Activated CD4-positive, alpha-beta T cell treated with anti-CD3 and anti-CD28 coated beads for 4 hours (primary cell): ENCODE measurements around the gene GPSM1.

ENCODE experiments used
- DNase-seq, 2 donors: peaks; one replicate each; pipeline ENCODE4 v3.0.0-alpha.2; 2020

GPSM1 gene

DNA sequence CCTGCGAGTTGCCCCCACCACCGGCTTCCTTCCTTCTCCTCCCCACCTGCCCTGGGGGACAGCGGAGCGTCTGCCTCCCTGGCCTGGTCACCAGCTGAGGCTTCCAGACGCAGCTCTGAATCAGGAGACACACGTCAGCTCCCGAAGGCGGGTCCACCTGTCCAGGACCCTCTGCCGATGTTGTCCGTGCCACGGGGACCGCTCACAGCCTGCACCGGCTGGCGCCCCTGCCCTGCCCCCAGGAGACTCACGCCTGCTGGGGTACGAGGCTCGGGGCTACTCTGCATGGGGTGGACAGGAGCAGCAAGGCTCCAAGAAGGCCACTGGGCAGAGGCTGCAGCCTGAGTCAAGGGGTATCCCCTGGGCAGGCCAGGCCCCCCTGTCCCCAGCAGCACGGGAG, 21.5 kb upstream of the GPSM1 start:
- DNase-seq = no peak

DNA sequence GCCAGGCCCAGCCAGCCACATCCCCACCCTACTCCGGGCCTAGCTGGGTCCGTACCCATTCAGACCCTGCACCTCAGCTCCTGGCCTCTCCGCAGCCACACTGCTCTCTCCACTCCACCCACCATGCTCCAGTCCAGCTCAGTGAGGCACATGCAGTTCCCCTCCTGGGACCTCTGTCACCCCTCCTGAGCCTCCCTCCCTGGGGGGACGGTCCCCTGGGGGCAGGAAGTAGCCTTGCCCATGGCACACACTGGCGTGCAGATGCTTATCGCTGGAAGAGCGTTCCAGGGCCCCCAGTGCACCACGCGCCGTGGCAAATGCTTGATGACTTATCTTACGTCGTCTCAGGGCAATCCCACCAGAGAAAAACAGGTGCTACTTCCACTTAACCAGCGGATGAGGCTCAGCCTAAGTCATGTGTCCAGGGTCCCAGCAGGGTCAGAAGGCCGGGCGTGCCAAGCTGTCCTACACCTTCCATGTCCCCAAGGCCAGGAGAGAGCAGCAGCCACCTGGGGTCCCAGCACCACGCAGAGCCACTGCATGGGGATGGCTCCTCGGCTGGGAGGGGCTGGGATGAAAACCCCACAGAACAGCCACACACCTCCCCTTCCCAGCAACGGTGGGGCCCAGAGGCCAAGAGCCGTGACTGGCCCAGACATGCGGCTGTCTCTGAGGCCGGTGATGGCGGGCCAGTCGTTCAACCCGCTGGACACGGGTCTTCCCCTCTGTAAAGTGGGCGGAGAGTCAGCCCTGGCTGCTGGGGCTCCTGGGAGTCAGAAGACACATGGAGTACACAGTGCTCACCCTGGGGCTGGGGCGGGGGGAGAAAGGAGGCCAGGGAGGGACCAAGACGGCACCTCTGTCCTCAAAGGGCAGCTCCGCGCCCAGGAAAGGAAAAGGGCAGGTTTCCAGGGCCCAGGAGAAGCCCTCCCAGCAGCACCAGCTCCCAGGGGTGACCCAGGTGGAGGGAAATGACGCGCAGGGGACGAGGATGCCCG, 20.8 kb upstream of the GPSM1 start:
- no peak for DNase-seq

DNA sequence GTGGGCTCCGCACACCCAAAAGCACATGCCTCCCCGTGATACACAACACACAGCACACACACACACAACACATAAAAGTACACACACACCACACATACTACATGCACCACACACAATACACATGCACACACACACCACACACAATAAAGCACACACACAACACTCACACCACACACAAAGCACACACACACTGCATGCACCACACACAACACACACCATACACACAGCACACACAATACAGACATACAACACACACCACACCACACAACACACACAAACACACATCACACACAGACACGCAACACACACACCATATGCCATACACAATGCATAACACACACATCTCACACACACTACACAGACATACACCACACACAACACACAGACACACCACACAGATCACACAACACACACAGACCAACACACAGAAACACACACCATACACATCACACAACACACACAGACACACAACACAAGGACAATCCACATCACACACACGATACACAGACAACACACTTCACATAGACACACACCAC, 20.1 kb upstream of the GPSM1 start:
- no peak for DNase-seq

DNA sequence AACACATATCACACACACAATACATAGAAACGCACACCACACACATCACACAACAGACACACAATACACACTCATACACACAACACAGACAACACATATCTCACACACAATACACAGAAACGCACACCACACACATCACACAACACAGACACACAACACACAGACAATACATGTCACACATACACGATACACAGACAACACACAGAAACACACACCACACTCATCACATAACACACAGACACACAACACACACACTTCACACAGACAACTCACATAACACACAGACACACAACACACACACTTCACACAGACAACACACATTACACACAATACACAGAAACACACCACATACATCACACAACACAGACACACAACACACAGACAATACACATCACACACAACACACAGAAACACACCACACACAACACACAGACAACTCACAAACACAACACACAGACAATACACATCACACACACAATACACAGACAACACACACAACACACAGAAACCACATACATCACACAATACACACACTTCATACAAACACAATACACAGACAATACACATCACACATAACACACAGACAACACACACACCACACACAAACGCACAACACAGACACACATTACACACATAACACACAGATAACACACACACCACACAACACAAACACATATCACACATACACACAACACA, 19.2 kb upstream of the GPSM1 start:
- DNase-seq = no peak

GRCh38 chr9:136308702-136309053, 18.7 kb upstream of the GPSM1 start:
- no peak for DNase-seq

- no peak for DNase-seq
Measured at GRCh38 chr9:136309101-136309801, 18.1 kb upstream of the GPSM1 start.

- DNase-seq = no peak
Measured at GRCh38 chr9:136309806-136310220, 17.5 kb upstream of the GPSM1 start.

DNA sequence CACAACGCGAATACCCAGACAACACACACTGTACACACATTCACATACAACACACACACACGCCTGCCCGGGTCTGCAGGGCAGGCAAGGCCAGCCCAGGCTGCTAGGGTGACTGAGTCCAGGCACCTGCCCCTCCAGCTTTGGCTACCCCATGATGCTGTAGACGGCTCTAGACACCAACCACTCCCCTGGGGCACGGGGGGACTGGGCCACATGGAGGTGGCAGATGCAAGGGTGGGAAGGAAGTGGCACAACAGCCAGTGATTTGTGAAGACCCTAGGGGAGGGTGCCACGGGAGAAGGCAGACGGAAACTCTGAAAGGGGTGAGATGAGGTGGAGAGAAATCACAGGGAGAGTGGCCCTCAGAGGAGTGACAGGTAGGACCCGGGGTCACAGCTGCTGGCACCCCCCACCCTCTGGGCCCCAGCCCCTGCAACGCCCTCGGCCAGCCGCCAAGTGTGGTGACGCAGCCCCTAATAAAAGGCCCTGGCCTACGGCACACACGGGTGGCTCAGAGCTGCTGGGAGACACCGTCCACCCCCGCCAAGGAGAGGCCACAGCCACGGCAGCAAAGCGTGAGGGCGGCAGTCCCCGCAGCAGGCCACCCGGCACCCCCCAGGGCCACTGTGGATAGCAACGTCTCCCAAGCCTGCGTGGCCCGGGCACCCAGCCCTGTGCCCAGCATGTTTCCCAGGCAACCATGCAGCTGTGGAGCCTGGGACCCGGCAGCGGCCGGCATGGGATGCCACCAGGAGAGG, 16.9 kb upstream of the GPSM1 start:
- DNase-seq = no peak

DNA sequence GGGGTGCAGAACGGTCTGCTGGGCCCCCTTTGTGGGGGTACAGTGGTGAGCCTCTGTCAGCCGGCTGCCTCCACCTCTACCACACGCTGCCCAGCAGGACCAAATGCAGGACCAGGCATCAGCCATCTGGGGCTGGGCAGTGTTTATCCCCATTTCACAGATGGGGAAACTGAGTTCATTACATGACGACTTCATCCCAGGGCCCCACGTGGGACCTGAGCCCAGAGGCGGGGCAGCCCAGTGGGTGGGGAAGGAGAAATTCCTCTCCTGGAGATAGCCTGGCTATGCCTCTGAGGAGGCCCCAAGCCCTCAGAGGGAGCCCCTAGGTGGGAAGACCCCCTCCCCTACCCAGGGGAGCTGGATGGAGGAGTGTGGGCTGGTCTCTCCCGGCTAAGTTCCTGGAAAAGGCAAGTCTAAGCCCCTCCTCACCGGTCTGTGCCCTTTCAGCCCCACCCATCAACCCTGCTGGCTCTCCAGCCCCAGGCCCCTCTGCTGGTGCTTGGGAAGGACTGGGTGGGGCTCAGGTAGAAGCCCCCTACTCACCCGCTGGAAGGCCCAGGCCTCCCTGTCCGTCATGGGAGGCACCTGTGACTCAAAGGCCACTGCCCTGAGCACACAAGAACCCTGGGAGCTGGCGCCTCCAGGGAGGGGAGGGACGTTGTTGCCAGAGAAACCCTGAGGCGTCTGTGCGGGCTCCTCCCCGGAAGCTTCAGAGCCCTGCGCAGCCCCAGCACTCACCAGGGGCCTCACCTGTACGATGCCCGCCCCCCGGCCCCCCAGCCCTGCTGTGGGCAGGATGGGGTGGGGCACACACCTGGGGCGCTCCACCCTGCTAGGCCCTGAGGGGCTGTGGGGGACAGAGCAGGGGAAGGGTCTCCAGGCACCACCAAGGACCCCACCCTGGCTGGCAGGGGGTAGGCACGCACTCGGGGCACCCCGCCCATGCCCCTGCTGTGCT, 16.0 kb upstream of the GPSM1 start:
- DNase-seq = no peak

- no peak for DNase-seq
Measured at GRCh38 chr9:136312009-136312375, 15.3 kb upstream of the GPSM1 start.

DNA sequence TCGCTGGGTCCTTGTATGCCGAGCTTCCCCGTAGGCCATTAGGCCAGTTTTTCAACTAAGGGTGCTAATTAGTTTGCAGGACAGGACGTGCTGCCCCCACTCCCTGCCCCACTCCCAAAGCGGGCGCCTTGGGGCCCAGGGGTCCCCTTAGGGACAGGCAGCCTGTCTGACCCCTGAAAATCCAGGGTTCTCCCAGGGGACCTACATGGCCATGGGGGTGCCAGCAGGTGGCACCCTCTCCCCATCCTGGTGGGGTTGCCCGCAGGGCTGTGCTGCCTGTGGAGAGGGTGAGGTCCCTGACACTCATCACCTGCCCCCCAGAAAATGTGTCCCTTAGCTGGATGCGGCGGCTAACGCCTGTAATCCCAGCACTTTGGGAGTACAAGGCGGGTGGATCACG, 14.9 kb upstream of the GPSM1 start:
- peak; percentile 21 to 40 for DNase-seq

- DNase-seq = no peak
Measured at GRCh38 chr9:136313111-136314055, 14.0 kb upstream of the GPSM1 start.

- no peak for DNase-seq
Measured at GRCh38 chr9:136314056-136314416, 13.3 kb upstream of the GPSM1 start.

- no peak for DNase-seq
Measured at GRCh38 chr9:136314944-136315343, 12.4 kb upstream of the GPSM1 start.

DNA sequence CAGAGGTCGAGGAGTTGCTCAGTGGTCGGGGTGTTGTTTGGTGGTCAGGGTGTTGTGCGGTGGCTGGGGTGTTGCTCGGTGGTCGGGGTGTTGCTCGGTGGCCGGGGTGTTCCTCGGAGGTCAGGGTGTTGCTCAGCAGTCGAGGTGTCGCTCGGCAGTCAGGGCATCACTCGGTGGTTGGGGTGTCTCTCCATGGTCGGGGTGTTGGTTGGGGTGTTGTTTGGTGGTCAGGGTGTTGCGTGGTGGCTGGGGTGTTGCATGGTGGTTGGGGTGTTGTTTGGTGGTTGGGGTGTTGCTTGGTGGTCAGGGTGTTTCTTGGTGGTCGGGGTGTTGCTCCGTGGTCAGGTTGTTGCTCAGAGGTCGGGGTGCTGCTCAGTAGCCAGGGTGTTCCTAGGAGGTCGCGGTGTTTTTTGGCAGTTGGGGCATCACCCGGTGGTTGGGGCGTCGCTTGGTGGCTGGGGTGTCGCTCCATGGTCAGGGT, 11.0 kb upstream of the GPSM1 start:
- DNase-seq = no peak

GRCh38 chr9:136316896-136317676, 10.3 kb upstream of the GPSM1 start:
- DNase-seq = no peak

DNA sequence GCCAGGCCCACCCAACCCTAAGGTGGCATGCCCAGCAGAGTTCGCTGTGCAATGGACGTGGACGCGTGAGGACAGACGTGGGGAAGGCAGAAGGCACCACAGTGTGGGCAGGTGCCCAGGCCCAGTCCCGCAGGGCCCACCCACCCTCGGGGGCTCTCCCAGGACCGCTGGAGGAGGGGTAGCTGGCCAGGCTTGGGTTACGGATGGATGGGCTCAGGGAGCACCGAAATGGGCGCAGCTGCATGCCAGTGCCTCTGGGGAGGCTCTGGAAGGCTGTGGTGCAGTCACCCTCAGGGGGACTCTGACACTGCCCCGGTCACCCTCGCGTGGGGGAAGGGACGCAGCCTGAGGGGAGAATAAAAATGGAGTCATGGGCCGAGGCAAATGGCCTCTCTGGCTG, 9.6 kb upstream of the GPSM1 start:
- DNase-seq = no peak

DNA sequence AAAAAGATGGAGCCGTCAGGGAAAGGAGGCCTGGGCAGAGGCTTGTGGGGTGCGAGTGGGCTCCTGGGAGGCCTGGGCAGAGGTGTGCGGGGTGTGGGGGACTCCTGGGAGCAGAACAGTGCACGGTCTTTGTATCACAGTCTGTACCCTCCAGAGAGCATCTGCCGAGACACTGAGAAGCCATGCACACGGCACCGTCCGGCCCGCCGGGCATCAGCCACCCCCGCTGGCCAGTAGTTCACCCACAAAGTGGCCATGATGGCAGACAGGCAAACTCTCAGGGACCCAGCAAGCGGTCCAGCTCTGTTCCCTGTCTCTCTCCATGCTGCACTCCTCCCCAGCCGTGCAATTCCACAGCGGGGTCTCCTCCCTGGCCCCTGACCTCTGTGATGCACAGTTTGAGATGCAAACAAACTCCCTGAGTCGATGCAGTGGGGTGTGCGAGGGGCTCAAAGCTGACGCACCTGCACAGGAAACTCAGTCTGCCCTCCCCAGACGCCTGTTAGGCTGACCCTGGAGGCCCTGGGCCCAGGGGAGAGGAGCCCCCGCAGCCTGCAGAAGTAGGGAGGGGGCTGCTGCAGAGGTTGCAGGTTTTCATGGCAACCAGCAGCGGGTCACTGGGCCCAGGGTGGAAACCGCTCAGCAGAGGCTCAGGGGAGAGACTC, 9.1 kb upstream of the GPSM1 start:
- no peak for DNase-seq

GRCh38 chr9:136318776-136319241, 8.5 kb upstream of the GPSM1 start:
- no peak for DNase-seq
